RWPE2 (cell line): ENCODE results near the gene CRHR1.
A peak's percentile ranks its signal among the peaks of the same experiment; 100 is the strongest.

Experiments used
- ATAC-seq: fragments of 200-7000 bp; cut with Tn5 transposase; 3 replicates; pipeline ENCODE4 v1.9.1; 2021; ENCODE audit warnings: low read depth
- DNase-seq: peaks from one replicate; pipeline ENCODE4 v3.0.0-alpha.2; 2020; ENCODE audit warnings: low spot score
- H3K27ac ChIP-seq: fragments of 450-650 bp; 2 replicates; pipeline ENCODE4 v1.5.1; 2017; ENCODE audit warnings: mild to moderate bottlenecking; ENCODE audit not compliant: poor library complexity, severe bottlenecking
- H3K27me3 ChIP-seq: fragments of 250-450 bp; sonication (Bioruptor Pico); 2 replicates; pipeline ENCODE4 v1.5.1; 2021; ENCODE audit warnings: mild to moderate bottlenecking, moderate library complexity; ENCODE audit not compliant: insufficient read depth, poor library complexity, severe bottlenecking
- H3K36me3 ChIP-seq: fragments of 250-450 bp; sonication (Bioruptor Pico); 2 replicates; pipeline ENCODE4 v1.5.1; 2020; ENCODE audit warnings: low read depth, mild to moderate bottlenecking, moderate library complexity
- H3K4me1 ChIP-seq: fragments of 250-450 bp; sonication (Bioruptor Pico); 2 replicates; pipeline ENCODE4 v1.5.1; 2021; ENCODE audit warnings: mild to moderate bottlenecking, moderate library complexity; ENCODE audit not compliant: insufficient read depth, poor library complexity, severe bottlenecking
- H3K4me3 ChIP-seq: fragments of 250-450 bp; sonication (Bioruptor Pico); 2 replicates; pipeline ENCODE4 v1.5.1; 2021; ENCODE audit warnings: mild to moderate bottlenecking, moderate library complexity; ENCODE audit not compliant: severe bottlenecking
- H3K9me3 ChIP-seq: fragments of 250-450 bp; sonication (Bioruptor Pico); 2 replicates; pipeline ENCODE4 v1.5.1; 2021; ENCODE audit warnings: mild to moderate bottlenecking, moderate library complexity; ENCODE audit not compliant: severe bottlenecking
- CTCF ChIP-seq: fragments of 450-650 bp; IDR thresholded peaks from one replicate; pipeline ENCODE4 v1.5.1; 2017; ENCODE audit warnings: mild to moderate bottlenecking, moderate library complexity; ENCODE audit not compliant: poor library complexity, severe bottlenecking

The CRHR1 gene

DNA sequence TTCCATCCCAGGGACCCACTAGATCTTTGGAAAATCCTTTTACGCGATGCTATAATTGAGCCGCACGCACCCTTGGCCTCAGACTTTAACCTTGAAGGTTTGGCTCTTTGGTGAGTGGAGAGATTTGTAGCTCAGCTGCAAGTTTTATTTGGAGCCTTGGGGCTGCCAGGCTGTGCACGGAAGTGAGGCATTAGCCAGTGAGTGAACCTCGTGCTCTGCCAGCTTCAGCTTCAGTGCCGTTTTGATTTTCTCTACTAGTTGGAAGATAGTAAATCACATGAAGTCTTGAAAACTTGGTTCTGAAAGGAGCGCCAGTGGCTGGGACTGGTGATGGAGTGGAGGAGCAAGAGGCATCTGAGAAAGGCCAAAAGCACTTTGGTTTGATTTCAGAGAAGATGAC is 17.3 kb downstream of the CRHR1 start:
- ATAC-seq: no peak
- Histone ChIP-seq H3K9me3 (no peaks in the 10 kb centered on the region), H3K27ac (no peak overlapping the region), H3K27me3 (peaks cover 38% of the 10 kb centered on the region), H3K36me3 (no peaks in the 10 kb centered on the region), H3K4me3 (no peak overlapping the region), H3K4me1 (no peaks in the 10 kb centered on the region)
- no peak for DNase-seq
- TF ChIP-seq CTCF: no peak

DNA sequence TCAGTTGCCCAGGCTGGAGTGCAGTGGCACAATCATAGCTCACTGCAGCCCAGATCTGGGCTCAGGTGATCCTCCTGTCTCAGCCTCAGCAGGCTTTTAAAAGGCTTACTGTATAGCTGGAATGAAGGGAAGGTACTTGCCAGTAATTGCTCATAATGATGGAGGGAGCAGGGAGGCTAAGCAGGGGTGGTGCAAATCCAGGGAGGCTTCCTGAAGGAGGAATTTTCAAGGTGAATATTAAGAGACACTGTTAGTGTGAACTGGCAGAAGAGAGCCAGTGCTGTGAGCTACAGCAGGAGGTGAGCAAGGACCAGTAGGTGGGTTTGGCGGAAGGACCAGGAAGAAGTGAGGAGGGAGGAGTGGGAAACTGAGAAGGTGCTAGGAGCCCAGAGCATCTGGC is 24.7 kb downstream of the CRHR1 start:
- H3K27me3 ChIP-seq: peaks cover 5% of the 10 kb centered on the region
- H3K9me3 ChIP-seq: no peaks in the 10 kb centered on the region
- H3K4me1 ChIP-seq: no peaks in the 10 kb centered on the region
- ATAC-seq: no peak
- no peaks in the 10 kb centered on the region for H3K36me3 ChIP-seq
- H3K27ac ChIP-seq: no peak overlapping the region
- no peak for TF ChIP-seq CTCF
- no peak for DNase-seq
- H3K4me3 ChIP-seq: no peak overlapping the region

DNA sequence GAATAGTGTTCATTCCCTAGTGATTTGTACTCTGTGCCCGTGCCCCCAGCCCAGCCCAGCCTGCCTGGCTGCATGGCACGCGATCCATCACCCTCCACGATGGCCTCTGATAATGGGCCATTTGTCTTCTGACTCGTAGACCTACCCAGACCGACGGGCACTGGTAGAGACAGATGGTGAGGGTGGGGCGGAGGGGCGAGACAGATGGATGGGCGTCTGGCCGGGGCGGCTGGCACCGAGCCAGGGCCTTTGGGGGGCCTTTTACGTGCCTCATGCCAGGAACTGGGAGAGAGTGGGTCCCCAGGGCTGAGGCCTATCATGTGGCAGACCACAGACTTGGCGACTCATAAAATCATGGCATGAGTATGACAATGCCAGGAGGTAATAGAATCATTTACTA is 25.4 kb downstream of the CRHR1 start:
- no peak for TF ChIP-seq CTCF
- no peaks in the 10 kb centered on the region for H3K27me3 ChIP-seq
- no peaks in the 10 kb centered on the region for H3K9me3 ChIP-seq
- no peaks in the 10 kb centered on the region for H3K4me1 ChIP-seq
- ATAC-seq (no peak), DNase-seq (no peak)
- H3K36me3 ChIP-seq: no peaks in the 10 kb centered on the region
- no peak overlapping the region for H3K4me3 ChIP-seq
- no peak overlapping the region for H3K27ac ChIP-seq

DNA sequence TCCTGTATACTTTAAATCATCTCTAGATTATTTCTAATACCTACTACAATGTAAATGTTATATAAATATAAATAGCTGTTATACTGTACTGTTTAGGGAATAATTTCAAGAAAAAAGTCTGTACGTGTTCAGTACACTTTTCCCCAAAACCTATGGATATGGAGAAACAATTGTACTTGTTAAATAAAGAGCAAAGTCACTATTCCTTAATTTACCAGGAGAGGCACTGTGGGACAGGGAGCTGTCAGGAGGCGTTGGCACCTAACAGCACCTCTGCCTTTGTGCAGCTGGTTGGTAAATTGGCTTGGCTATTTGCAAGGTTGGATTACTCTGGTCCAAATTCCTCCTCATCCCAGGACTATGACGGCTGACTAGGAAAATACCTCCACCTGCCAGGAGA is 28.0 kb downstream of the CRHR1 start:
- TF ChIP-seq CTCF: peak; percentile 21
- DNase-seq (no peak), ATAC-seq (0 out of 3 replicates have a peak, but pooled peaks have one; percentile 28)
- H3K27me3 ChIP-seq: no peaks in the 10 kb centered on the region
- no peaks in the 10 kb centered on the region for H3K36me3 ChIP-seq
- H3K4me1 ChIP-seq: no peaks in the 10 kb centered on the region
- H3K4me3 ChIP-seq: no peak overlapping the region
- H3K9me3 ChIP-seq: no peaks in the 10 kb centered on the region
- H3K27ac ChIP-seq: no peak overlapping the region

GRCh38 chr17:45813048-45813725 is 29.1 kb downstream of the CRHR1 start:
- no peaks in the 10 kb centered on the region for H3K9me3 ChIP-seq
- DNase-seq: no peak

More at GRCh38 chr17:45813048-45813725, 29.1 kb downstream of the CRHR1 start:
- H3K4me3 ChIP-seq: no peak overlapping the region
- no peaks in the 10 kb centered on the region for H3K4me1 ChIP-seq
- H3K27ac ChIP-seq: no peak overlapping the region
- no peak for ATAC-seq
- no peaks in the 10 kb centered on the region for H3K27me3 ChIP-seq
- TF ChIP-seq CTCF: no peak
- H3K36me3 ChIP-seq: no peaks in the 10 kb centered on the region
